ENCODE results near the gene KRTAP10-6.
"Not testable (repeated sequence)": the region's sequence is repeated elsewhere in the genome, so short reads cannot be mapped to it uniquely, and the experiment has no call there.

KRTAP10-6 gene

DNA sequence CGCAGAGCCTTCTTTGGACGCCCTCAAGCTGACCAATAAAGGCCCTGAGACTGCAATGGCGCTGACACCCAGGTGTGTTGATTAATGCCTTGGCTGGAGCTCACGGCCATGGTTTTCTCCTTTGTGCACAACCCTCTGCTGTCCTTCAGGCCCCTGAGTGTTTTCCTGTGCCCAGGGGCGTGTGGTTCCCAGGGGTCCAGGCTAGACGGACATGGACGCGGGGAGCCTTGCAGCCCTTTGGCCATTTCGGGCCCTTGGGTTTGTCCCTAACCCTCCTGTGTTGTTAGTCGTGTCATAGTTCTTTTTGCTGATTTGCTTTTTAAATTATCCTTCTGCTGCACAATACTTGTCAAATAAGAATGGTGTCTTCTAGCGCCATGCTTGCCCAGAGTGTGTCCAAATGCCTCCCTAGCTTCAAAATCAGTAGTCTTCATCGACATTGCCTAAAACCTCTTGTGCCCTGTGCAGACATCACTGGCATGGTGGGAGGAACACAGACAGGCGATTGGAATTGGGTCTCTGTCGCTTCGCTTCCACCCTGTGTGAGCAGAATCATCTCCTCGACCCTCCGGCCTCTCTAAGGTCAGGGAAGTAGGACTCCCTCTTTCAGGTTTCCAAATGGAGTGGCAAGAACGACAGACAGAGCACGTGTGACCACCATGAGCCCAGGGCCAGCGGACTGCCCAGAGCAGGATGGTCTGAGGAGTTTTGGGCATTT is 16.8 kb downstream of the KRTAP10-6 start:
- DNase-seq: no peak

DNA sequence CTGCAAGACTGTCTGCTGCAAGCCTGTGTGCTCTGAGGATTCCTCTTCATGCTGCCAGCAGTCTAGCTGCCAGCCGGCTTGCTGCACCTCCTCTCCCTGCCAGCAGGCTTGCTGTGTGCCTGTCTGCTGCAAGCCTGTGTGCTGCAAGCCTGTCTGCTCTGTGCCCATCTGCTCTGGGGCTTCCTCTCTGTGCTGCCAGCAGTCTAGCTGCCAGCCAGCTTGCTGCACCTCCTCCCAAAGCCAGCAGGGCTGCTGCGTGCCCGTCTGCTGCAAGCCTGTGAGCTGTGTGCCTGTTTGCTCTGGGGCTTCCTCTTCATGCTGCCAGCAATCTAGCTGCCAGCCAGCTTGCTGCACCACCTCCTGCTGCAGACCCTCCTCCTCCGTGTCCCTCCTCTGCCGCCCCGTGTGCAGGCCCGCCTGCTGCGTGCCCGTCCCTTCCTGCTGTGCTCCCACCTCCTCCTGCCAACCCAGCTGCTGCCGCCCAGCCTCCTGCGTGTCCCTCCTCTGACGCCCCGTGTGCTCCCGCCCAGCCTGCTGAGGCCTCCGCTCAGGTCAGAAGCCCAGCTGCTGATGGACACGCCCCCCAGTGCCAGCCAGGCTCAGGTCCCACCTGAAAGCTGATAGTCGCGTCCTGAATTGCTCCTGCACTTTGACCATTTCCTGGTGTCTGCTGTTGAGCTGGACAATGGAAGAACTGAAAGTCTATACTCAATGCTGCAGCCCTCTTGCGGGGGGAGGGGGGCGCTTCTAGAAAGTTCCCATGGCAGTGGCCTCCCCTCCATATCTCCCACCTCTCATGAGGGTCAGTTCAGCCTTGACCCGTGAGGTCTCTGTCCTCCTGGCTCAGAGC is 17.6 kb downstream of the KRTAP10-6 start:
- no peak for DNase-seq

DNA sequence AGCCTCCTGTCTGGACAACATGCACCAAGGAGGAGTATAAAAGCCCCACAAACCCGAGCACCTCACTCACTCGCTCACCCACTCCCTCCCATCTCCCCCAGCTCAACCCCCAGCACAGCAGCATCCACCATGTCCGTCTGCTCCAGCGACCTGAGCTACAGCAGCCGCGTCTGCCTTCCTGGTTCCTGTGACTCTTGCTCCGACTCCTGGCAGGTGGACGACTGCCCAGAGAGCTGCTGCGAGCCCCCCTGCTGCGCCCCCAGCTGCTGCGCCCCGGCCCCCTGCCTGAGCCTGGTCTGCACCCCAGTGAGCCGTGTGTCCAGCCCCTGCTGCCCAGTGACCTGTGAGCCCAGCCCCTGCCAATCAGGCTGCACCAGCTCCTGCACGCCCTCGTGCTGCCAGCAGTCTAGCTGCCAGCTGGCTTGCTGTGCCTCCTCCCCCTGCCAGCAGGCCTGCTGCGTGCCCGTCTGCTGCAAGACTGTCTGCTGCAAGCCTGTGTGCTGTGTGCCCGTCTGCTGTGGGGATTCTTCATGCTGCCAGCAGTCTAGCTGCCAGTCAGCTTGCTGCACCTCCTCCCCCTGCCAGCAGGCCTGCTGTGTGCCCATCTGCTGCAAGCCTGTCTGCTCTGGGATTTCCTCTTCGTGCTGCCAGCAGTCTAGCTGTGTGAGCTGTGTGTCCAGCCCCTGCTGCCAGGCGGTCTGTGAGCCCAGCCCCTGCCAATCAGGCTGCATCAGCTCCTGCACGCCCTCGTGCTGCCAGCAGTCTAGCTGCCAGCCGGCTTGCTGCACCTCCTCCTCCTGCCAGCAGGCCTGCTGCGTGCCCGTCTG is 18.5 kb downstream of the KRTAP10-6 start, which contains the start of gene KRTAP10-4:
Gene KRTAP10-4, plus strand, starts transcription at position 100 of the 827 bp plus-strand sequence. Its CDS starts 30 bp downstream, at position 130.
- DNase-seq: not testable (repeated sequence)

DNA sequence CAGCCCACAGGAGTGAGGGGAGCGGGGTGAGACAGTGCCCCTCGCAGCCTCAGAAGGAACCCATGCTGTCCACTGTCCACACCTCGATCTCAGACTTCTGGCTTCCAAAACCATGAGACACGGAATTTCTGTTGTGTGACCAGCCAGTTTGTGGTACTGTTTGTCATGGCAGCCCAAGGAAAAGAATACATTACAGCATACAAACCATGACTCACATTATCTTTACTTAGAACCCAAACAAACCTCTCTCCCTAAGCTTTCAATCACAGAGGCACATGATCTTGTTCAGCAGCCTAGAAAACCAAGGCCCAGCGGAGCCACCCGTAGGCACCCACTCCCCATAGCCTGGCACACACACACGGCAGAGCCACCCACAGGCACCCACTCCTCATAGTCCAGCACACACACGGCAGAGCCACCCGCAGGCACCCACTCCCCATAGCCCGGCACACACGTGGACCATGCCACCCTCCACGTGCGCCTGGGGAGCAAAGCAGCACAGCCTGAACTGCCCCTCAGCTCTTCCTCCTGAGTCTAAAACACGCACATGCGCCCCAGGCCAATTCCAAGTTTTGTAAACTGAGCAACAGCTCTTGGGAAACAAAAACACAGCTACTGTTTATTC is 19.2 kb downstream of the KRTAP10-6 start:
- no peak for DNase-seq

DNA sequence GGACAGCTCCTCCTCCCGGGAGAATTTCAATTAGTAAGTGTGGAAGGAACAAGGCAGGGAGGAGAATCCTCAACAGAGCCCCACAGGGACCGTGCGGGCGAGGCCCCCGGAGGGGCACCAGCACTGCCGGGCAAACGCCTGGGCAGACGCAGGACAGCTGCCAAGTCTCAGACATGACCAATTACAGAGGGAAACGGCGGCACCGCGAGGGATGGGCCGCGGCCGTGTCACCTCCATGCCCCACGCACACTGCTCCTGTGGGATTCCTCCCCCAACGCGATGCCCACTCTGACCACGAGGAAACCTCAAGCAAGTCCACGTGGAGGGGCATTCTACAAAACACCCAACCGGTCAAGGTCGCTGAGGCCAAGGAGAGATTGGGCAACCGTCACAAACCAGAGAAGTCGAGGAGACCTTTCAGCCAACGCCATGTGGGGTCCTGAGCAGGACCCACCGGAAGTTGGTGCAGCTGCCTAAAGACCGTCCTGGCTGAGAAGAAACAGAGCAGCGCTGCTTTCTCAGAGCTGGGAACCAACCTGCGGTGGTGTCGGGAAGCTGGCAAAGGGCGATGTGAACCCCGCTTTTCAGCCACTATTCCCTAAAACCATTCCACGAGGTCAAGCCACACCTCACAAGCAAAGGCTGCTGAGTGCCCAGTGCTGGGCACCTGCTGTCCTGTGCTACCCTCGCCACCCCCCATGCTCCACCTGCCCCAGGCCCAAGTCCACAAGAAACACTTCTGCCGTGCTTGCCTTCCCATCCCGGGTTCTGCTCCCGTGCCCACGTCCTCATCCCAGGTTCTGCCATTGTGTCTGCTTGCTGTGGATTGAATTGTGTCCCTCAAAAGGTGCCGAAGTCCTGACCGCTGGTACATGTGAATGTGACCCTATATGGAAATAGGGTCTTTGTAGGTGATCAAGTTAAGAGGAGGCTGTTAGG is 20.2 kb downstream of the KRTAP10-6 start:
- no peak for DNase-seq

DNA sequence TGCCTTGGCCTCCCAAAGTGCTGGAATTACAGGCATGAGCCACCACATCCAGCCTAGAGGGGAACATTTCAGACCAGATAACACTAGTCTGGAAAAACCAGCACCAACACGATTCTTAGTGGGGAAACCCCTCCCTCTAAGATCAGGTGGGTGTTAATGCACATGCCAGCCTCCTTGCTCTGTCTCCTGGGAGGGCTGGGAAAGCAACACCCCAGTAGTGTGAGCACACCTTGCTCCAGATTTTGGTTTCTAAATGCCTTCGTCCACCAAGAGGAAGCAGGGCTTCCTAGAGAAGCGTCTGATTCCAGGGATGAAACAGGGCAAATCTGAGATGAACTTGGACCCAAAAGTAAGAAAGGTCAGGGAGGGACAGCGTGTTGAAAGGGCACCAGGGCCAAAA is 21.0 kb downstream of the KRTAP10-6 start:
- no peak for DNase-seq

DNA sequence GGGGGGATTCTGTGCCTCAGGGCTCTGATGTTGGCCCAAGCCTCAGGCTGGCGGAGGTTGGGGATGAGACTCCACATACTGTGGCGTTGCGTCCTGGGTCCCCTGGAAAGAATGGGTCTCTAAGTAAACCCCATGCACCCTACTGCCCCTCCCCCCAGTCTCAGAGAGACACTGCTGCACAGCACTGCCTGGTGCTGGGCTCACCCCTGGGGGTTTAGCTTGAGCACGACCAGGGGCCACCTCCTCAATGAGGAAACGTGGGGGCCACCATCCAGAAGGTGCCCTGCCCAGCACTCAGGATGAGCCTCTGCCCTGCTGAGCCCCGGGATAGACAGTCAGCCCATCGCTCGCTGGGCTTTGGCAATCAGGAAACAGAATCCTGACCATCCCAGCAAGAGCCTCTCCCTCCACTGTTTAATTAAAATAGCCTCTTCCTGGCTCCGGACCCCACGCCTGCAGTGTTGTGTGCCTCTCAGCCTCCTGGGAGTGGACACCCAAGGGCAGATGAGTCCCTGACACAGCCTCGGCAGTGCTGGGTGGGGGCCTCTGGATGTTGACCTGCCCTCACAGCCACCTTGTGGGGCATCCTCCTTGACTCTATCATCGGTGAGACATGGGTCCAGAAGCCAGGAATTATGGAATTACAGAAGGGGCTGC is 22.3 kb downstream of the KRTAP10-6 start:
- DNase-seq: no peak

DNA sequence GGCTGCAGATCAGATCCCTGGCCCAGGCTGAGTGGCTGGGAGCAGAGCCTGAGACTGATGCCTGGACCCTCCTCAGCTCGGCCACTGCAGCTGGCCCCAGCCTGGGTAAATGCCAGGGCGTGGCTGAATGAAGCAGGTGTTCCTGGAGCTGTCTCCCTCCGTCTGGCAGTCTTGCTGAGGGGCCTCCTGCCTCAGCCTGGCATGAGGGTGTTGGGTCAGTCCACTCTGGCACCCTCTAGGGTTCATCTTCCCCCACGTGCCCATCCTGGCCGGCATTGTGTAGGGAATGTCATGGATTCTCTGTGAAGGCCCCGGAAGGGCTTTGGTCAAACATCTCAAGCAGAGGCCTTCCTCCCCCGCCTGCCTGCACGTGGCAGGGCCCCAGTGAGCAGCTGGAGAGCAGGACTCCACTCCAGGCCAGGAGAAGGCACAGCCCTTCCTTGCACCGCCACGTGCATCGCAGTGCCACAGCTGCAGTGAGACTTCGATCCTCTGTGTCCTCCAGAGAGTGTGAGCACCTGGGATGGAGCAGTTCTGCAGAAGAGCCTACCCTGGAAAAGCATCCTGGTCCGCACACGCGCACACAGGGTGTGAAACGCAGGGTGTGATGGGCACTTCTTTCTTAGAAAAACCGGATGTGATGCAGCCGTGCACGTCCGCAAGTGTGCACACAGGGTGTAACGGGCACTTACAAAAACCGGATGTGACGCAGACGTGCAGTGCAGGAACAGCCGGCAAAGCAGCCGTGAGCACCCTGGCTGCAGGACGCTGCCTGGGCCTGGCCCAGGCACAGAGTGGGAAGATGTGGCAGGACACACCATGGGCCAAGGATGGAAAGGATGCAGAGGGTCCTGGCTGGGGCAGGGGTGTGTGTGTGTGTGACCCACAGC is 23.4 kb downstream of the KRTAP10-6 start:
- DNase-seq: no peak

DNA sequence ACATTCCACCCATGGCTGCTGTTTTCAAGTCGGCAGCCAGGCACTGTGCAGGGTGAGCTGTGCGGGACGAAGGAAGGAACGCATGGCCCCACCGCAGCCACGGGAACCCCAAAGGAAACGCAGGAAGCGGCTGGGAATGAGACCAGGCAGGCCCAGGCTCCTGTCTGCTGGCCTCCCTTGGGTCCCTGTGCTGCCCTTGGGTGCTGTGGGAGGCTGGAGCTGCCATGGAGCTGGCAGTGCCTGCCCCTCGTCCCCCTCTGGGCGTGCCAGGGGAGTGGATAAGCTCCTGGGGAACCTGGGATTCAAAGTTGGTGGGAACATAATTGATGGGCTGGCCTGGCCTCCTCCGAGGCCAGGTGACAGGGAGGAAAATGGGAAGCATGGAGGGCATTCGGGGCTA is 24.0 kb downstream of the KRTAP10-6 start:
- no peak for DNase-seq

DNA sequence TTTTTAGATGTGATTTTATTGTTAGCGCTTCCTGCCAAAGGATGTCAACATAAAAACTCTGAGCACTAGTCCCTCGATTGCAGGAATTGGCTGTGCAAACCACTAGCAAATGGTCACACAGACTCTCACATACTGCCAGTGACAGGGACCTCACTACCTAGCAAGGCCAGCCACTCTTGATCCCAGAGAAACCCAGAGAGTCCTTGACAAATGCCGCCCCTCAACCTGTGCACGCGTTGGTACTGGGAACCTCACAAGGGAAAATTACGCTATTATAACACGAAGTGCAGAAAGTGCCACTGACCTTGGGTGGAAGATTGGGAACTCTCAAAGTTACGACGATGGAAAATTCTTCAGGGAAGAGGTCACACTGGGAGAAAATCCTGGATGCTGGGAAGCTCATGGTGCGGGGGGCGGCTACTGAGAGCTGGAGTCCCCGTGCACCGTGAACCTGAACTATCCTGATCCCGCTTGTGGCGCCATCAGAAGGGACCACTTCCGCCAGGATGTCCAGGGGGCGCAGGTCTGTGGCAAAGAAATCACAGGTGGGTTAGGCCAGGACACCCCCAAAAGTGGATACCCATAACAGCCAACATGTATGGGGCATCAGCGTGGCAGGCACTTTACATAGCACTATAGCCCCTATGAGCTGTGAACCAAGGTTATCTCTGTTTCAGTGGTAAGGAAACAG is 24.7 kb downstream of the KRTAP10-6 start:
- no peak for DNase-seq

DNA sequence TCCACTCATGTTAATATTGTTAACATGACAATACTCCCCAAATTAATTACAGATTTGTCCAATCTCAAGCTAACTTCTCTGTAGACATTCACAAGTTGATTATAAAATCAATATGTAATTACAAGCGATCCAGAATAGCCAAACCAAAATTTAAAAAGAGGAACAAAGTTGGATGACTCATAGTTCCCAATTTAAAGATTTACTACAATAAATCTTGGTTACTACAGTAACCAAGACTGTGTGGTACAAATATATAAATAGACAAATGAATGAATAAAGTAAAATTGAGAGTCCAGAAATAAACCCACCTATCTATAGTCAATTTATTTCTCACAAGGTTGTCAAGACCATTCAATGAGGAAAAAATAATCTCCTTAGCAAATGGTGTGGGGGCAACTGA is 25.9 kb downstream of the KRTAP10-6 start:
- no peak for DNase-seq

DNA sequence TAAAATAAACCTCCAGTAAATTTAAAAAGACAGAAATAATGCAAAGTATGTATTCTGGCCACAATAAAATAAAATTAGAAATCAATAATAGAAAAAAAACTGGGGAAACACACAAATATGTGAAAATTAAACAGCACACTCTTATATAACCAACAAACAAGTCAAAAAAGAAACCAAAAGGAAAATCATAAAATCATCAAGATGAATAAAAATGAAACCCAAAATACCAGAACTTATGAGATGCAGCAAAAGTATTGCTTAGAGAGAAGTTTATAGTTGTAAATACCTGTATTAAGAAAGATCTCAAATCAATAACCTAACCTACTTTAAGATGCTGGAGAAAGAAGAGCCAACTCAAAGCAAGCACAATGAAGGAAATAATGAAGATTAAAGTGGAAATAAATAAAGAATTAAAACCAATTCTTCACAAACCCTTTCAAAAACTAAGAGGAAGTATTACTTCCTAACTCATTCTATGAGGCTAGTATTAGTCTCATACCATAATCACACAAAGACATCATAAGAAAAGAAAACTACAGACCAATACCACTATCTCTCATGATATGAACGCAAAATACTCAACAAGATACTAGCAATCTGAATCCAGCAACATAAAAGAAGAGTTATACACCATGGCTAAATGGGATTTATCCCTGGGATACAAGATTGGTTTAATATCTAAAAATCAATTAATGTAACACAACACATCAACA is 27.3 kb downstream of the KRTAP10-6 start:
- no peak for DNase-seq

DNA sequence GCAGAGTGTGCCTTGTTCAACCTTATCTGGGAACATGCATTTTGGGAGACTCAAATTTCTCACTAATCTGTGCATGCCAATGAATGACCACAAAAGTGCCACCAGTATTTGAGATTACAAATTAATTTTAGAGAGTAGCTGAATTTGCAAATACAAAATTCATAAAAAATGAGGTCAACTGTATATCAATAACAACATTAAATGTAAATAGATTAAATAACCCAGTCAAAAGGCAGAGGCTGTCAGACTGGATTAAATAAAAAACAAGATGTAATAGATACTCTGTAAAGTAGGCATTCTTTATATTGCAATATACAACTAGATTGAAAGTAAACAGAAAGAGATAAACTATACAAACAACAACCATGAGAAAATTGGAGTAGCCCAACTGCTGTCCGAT is 28.2 kb downstream of the KRTAP10-6 start:
- no peak for DNase-seq

DNA sequence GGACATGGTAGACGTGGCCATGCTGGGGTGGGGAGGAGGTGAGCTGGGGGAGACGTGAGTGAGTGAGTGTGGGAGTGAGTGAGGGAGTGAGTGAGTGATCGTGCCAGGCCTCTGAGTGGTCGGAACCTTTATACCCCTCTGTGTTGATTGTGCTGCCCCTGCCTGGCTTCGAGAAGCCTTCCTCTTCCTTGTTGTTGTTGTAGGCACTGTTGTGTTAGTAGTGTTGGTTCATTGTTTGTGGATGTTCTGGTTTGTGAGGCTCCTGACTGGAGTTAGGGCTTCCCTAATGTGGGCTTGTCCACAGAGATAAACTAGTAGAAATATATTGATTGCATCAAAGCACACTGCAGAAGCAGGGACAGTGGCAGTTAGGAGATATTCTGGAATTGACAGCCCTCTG is 33.6 kb downstream of the KRTAP10-6 start, which contains the start of gene KRTAP10-3:
Gene KRTAP10-3, minus strand, starts transcription at position 101 of the 400 bp plus-strand sequence. Its CDS starts 80 bp downstream, at position 21.
- no peak for DNase-seq

DNA sequence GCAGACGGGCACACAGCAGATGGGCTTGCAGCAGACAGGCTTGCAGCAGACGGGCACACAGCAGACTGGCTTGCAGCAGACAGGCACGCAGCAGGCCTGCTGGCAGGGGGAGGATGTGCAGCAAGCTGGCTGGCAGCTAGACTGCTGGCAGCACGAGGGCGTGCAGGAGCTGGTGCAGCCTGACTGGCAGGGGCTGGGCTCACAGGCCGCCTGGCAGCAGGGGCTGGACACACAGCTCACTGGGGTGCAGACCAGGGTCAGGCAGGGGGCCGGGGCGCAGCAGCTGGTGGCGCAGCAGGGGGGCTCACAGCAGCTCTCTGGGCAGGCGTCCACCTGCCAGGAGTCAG is 34.0 kb downstream of the KRTAP10-6 start:
- DNase-seq: not testable (repeated sequence)

DNA sequence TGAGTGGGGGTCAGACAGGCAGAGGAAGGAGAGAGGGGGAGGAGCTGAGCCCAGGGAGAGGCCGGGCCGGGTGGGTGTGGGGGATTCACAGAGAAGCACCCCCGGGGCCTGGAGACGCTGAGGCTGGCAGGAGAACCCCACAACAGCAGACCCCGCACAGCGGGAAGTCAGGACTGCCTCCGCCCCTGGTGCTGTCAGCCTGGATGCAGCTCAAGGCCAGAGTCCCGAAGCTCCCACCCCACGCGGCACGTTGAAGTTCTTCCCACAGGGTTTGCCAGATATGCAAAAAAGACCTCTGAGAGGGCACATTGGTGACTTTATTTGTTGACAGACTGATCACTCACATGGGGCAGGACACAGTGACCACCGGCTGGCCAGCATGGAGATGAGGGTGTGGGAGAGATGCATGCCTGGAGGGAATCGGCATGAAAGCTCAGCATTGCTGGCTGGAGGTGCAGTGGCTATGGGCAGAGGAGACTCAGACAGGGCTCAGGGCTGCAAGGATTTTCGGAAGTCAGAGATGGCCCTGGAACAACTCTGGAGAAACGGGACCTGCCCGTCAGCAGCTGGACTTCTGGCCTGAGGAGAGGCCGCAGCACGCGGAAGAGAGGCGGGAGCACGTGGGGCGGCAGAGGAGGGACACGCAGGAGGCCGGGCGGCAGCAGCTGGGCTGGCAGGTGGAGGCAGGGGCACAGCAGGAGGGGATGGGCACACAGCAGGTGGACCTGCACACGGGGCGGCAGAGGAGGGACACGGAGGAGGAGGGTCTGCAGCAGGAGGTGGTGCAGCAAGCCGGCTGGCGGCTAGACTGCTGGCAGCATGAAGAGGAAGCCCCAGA is 34.6 kb downstream of the KRTAP10-6 start:
- DNase-seq: no peak

DNA sequence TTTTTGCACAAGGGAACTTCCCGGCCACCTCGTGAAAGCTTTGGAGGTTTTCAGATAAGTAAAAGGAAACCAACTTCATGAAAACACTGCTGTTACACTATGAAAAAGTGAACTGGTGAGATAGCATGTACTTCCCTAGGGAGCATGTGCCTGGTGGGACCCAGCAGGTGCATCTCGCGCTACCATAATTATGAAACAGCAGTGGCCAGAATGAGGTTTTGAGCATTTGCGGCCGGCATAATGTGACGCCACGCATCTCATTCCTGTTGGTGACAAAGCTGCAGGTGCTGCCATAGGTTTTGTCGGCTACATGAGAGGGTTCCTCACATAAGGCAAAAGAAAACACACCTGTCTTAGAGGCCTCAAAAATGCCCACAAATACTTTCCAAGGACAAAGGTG is 35.4 kb downstream of the KRTAP10-6 start:
- no peak for DNase-seq

Measured in activated CD4-positive, alpha-beta T cell treated with anti-CD3 and anti-CD28 coated beads, Interleukin-2, Interleukin-6, amounts not matched to agents 100 ng/mL and 50 ng/mL, durations not matched to agents 16 hours and 8 hours (primary cell).